ENCODE data around the gene ATP1A4.

Gene ATP1A4

DNA sequence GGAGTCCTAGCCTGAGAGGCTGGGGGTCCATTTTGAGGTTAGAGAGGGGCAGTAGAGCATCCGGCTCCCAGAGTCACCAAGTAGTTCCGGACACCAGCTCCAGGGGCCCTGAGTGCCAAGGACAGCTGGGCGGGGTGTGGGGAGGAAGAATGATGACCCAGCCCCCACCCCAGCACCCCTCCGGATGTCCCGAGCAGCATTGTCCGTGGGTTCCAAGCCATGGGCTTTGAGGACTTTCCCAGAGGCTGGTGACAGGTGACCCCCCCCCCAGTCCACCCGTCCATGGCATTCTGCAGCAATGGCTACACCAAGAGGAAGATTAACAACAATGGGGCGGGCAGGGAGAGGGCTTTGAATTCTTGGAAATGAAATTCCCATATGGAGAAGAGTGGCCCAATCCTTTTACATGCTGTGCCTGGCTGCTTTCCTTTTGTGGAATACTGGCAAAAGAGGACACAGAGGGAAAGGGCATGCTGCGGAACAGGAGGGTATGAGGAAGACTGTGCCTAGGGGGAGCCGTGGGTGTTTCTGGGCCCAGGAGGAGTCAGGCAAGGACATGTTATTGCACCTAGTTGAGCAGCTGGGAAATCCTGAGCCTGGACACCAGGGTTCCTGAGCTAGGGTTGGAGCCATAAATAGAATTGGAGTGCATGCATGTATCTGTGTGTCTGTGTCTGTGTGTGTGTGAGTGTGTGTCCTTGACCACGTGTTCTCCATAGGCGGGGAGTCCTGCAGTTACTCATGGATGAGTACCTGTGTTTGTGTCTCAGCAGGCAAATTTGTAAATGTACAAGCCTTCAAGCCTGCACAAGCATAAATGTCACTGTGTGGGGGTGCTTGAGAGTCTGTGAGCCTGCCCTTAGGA, 34.9 kb upstream of the ATP1A4 start:
- Histone ChIP-seq H3K4me1 (ENCODE audit: insufficient read depth, poor library complexity, severe bottlenecking) (no peaks in the 10 kb centered on the region), H3K27me3 (ENCODE audit: insufficient read depth, poor library complexity, severe bottlenecking) (no peaks in the 10 kb centered on the region), H3K4me3 (ENCODE audit: severe bottlenecking) (no peak overlapping the region), H3K27ac (ENCODE audit: poor library complexity, severe bottlenecking) (no peak overlapping the region), H3K36me3 (ENCODE audit: low read depth) (no peaks in the 10 kb centered on the region), H3K9me3 (ENCODE audit: severe bottlenecking) (no peaks in the 10 kb centered on the region)
- TF ChIP-seq, protein P1, sequence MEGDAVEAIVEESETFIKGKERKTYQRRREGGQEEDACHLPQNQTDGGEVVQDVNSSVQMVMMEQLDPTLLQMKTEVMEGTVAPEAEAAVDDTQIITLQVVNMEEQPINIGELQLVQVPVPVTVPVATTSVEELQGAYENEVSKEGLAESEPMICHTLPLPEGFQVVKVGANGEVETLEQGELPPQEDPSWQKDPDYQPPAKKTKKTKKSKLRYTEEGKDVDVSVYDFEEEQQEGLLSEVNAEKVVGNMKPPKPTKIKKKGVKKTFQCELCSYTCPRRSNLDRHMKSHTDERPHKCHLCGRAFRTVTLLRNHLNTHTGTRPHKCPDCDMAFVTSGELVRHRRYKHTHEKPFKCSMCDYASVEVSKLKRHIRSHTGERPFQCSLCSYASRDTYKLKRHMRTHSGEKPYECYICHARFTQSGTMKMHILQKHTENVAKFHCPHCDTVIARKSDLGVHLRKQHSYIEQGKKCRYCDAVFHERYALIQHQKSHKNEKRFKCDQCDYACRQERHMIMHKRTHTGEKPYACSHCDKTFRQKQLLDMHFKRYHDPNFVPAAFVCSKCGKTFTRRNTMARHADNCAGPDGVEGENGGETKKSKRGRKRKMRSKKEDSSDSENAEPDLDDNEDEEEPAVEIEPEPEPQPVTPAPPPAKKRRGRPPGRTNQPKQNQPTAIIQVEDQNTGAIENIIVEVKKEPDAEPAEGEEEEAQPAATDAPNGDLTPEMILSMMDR (IDR thresholded peaks at IDR 0.05; ENCODE audit: poor library complexity, severe bottlenecking), result no peak
- DNase-seq (ENCODE audit: low spot score) (no peak), ATAC-seq (ENCODE audit: low read depth) (peak; percentile 68)

DNA sequence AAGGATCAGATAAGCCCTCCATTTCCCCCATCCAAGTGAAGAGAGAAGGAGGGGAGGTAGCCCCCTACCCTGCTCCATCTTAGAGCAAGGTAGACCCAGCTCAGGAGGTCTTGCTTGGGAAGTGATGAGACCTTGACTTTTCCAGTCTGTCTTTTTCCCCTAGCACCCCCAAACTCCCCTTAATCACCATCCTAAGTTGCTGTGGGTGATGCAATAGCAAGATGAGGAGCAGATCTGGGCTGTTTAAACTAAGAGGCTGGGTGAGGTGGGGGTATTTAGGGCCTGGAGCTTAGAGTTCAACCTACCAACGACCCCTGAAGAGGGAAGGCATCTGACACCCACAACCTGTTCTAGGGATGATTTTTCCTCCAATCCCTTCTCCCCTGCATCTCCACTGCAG, 34.1 kb upstream of the ATP1A4 start:
- no peaks in the 10 kb centered on the region for H3K9me3 ChIP-seq (ENCODE audit: severe bottlenecking)
- H3K27ac ChIP-seq (ENCODE audit: poor library complexity, severe bottlenecking), result no peak overlapping the region
- DNase-seq (ENCODE audit: low spot score) (no peak), ATAC-seq (ENCODE audit: low read depth) (no peak)
- no peaks in the 10 kb centered on the region for H3K36me3 ChIP-seq (ENCODE audit: low read depth)
- no peak overlapping the region for H3K4me3 ChIP-seq (ENCODE audit: severe bottlenecking)
- H3K4me1 ChIP-seq (ENCODE audit: insufficient read depth, poor library complexity, severe bottlenecking), result no peaks in the 10 kb centered on the region
- H3K27me3 ChIP-seq (ENCODE audit: insufficient read depth, poor library complexity, severe bottlenecking), result no peaks in the 10 kb centered on the region
- TF ChIP-seq, protein P1 (IDR thresholded peaks at IDR 0.05; ENCODE audit: poor library complexity, severe bottlenecking), result no peak

DNA sequence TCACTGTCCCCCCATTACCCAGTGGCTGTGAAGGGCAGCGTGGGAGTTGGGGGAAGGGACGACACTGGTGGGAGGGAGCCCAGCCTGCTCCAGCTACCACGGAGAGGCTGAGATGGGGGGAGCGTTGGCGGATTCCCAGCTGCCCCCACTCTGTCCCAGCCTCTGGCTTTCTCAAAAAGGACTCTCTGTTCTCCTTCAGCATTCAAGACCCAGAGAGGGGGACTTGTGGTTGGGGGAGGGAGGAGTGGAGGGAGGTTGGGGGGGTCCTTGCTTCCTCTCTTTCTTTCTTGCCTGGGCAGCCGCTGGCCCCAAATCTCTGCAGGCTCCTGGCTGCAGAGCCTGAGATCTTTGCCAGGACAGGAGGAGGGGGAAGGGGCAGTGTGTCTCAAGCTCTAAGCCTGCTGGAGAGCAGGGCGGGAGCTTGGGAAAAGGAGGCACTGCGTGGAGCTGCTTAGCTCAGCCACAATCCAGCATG, 33.7 kb upstream of the ATP1A4 start:
- Histone ChIP-seq H3K27me3 (ENCODE audit: insufficient read depth, poor library complexity, severe bottlenecking) (no peaks in the 10 kb centered on the region), H3K4me3 (ENCODE audit: severe bottlenecking) (no peak overlapping the region), H3K27ac (ENCODE audit: poor library complexity, severe bottlenecking) (no peak overlapping the region), H3K9me3 (ENCODE audit: severe bottlenecking) (no peaks in the 10 kb centered on the region), H3K4me1 (ENCODE audit: insufficient read depth, poor library complexity, severe bottlenecking) (no peaks in the 10 kb centered on the region), H3K36me3 (ENCODE audit: low read depth) (no peaks in the 10 kb centered on the region)
- TF ChIP-seq, protein P1 (IDR thresholded peaks at IDR 0.05; ENCODE audit: poor library complexity, severe bottlenecking), result no peak
- ATAC-seq (ENCODE audit: low read depth) (no peak), DNase-seq (ENCODE audit: low spot score) (no peak)

DNA sequence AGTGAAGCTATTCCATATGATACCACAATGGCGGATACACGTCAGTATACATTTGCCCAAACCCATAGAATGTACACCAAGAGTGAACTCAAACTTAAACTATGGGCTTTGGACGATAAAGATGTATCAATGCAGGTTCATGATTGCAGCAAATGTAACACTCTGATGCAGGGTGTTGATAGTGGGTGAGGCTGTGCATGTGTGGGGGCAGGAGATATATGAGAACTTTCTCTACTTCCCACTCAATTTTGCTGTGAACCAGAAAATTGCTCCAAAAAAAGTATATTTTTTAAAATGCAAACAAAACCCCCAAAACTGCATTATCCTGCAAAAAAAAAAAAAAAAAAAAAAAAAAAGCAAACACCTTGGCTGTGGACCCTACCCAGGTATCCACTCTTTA, 32.5 kb upstream of the ATP1A4 start:
- H3K9me3 ChIP-seq (ENCODE audit: severe bottlenecking), result no peaks in the 10 kb centered on the region
- H3K4me3 ChIP-seq (ENCODE audit: severe bottlenecking), result no peak overlapping the region
- no peaks in the 10 kb centered on the region for H3K4me1 ChIP-seq (ENCODE audit: insufficient read depth, poor library complexity, severe bottlenecking)
- DNase-seq (ENCODE audit: low spot score) (no peak), ATAC-seq (ENCODE audit: low read depth) (no peak)
- no peaks in the 10 kb centered on the region for H3K27me3 ChIP-seq (ENCODE audit: insufficient read depth, poor library complexity, severe bottlenecking)
- no peak overlapping the region for H3K27ac ChIP-seq (ENCODE audit: poor library complexity, severe bottlenecking)
- no peaks in the 10 kb centered on the region for H3K36me3 ChIP-seq (ENCODE audit: low read depth)
- TF ChIP-seq, protein P1 (IDR thresholded peaks at IDR 0.05; ENCODE audit: poor library complexity, severe bottlenecking), result no peak

DNA sequence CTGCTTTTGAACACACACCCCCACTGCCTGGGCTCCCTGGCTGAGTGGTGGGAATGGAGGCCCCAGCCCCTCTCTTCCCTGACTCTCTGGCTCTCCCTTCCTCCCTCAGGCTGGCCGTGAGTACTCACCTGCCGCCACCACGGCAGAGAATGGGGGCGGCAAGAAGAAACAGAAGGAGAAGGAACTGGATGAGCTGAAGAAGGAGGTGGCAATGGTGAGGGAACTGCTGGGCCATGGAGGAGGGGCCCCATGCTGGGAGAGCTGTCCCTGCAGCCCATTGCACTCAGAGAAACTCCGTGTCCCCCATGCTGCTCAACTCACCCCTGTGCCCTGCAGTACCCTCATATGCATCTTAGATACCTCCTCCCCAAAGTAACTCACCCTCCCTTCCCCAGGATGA, 30.6 kb upstream of the ATP1A4 start:
- Histone ChIP-seq H3K9me3 (ENCODE audit: severe bottlenecking) (no peaks in the 10 kb centered on the region), H3K4me1 (ENCODE audit: insufficient read depth, poor library complexity, severe bottlenecking) (peaks cover 10% of the 10 kb centered on the region), H3K4me3 (ENCODE audit: severe bottlenecking) (no peak overlapping the region), H3K27ac (ENCODE audit: poor library complexity, severe bottlenecking) (no peak overlapping the region), H3K36me3 (ENCODE audit: low read depth) (no peaks in the 10 kb centered on the region), H3K27me3 (ENCODE audit: insufficient read depth, poor library complexity, severe bottlenecking) (no peaks in the 10 kb centered on the region)
- ATAC-seq (ENCODE audit: low read depth) (no peak), DNase-seq (ENCODE audit: low spot score) (no peak)
- TF ChIP-seq, protein P1 (IDR thresholded peaks at IDR 0.05; ENCODE audit: poor library complexity, severe bottlenecking), result no peak
